Cortex of kidney (tissue), 1 donor: ENCODE measurements around the gene EID2.

ENCODE experiments used
- DNase-seq: peaks from one replicate; lab custom pipeline; 2025; lab: John Stamatoyannopoulos, UW

The EID2 gene

GRCh38 chr19:39501340-39501739, 38.6 kb downstream of the EID2 start:
- DNase-seq = no peak

- no peak for DNase-seq
These were observed 39.4 kb downstream of the EID2 start for GRCh38 chr19:39500543-39500942.

DNA sequence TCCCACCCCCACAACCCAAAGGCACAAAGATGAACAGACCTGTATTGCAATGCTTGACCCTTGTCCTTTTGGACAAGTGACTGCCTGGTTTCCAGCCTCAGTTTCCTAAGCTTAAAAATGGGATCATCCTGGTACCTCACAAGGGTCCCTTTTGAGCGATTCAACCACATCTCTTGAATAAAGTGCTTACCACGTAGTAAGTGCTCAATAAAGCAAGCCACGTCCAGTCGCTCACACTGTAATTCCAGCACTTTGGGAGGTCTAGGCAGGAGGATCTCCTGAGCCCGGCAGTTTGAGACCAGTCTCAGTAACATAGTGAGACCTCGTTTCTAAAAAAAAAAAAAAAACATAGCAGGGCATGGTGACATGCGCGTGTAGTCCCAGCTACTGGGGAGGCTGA, 40.0 kb downstream of the EID2 start:
- no peak for DNase-seq

DNA sequence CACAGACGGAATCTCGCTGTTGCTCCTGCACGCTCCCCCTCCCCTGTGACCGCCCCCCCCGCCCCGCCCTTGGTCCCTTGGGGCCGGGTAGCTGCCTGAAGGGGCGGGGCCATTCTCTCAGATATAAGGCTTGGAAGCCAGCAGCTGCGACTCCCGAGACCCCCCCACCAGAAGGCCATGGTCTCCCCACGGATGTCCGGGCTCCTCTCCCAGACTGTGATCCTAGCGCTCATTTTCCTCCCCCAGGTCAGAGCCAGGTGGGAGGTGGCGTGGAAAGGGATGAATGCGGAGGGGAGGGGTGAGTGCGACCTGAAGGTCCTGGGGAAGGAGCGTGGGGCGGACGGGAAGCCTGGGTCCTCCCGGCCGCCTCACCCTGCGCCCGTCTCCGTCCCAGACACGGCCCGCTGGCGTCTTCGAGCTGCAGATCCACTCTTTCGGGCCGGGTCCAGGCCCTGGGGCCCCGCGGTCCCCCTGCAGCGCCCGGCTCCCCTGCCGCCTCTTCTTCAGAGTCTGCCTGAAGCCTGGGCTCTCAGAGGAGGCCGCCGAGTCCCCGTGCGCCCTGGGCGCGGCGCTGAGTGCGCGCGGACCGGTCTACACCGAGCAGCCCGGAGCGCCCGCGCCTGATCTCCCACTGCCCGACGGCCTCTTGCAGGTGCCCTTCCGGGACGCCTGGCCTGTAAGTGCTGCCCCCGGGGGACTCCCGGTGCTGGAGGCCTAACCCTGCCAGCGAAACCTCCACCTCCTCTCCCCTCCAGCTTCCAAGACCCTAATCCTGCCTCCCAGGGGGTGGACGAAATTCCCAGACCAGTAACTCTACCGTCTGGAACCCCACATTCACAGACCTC, 40.9 kb downstream of the EID2 start, which contains the start of gene DLL3:
Gene DLL3, plus strand, starts transcription at position 150 of the 845 bp plus-strand sequence. Its CDS starts 28 bp downstream, at position 178.
- no peak for DNase-seq

- DNase-seq = no peak
These were observed 41.8 kb downstream of the EID2 start for GRCh38 chr19:39497996-39498797.

- DNase-seq = no peak
These were observed 42.3 kb downstream of the EID2 start for GRCh38 chr19:39497701-39497995.

DNA sequence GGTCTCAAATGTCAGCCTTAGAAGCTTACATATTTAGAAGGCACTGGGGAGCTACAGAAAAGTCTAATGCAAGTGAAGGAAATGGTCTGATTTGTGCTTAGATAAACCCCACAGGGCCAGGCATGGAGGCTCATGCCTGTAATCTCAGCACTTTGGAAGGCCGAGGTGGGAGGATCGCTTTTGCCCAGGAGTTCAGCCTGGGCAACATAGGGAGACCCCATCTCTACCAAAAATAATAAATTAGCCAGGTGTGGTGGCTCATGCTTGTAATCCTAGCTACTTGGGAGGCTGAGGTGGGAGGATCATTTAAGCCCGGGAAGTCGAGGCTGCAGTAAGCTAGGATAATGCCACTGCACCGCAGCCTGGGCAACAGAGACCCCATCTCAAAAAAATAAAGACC, 43.9 kb downstream of the EID2 start:
- DNase-seq = no peak

DNA sequence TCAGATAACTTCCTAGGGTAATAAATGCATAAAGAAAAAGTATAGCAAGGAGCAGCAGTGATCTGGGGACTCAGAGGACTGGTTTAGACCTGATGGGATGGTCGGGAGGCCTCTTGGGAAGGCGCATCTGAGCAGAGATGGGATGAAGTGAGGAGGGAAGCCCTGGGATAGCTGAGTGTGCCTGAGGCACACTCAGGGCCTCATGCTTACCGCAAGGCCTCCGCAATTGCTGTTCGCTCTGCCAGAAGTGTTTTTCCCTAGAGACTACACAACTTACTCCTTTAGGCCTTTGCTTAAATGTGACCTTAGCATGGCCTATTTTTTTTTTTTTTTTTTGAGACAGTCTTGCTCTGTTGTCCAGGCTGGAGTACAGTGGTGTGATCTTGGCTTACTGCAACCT, 45.3 kb downstream of the EID2 start:
- DNase-seq = no peak

DNA sequence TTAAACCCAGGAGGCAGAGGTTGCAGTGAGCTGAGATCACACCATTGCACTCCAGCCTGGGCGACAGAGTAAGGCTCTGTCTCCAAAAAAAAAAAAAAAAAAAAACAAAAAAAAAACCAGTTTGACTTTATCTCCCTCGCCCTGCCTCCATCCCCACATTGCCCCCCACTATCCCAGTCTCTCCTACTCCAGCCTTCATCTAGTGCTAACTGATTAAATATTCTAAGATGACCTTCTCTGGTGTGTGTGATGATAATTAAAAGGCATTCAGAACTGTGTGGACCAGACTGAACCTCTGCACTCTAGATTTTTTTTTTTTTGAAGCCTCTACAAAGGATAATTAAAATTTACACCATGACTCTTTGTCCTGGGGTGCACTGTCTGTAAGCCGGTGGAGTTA, 47.2 kb downstream of the EID2 start:
- no peak for DNase-seq

- no peak for DNase-seq
These were observed 47.7 kb downstream of the EID2 start for GRCh38 chr19:39492225-39492624.

GRCh38 chr19:39489756-39490155, 50.2 kb downstream of the EID2 start:
- DNase-seq = no peak
